HepG2 (cell line): Measurements from ENCODE around the gene ALG14. TPM values are rescaled to one million over a fixed set of nuclear protein-coding genes. Genes with fewer than 3 reads are reported as not detected.

Experiments used
- AGO1 ChIP-seq: fragments of 200-400 bp; formaldehyde crosslinking; IDR thresholded peaks from 2 replicates; pipeline ENCODE4 v1.6.1; 2017; ENCODE audit warnings: mild to moderate bottlenecking, low read depth, low read length, moderate library complexity; ENCODE audit not compliant: poor library complexity, severe bottlenecking
- ELF1 ChIP-seq: sonication (generic); formaldehyde crosslinking; IDR thresholded peaks from 2 replicates; pipeline ENCODE4 v1.4.0; 2020; ENCODE audit warnings: missing genetic modification reagents
- FOXP1 ChIP-seq, 2 experiments: fragments of 450-650 bp in 1 of 2; IDR thresholded peaks; 2 replicates each; pipeline ENCODE4 v1.6.1; 2017 to 2018; ENCODE audit warnings: antibody characterized with exemption in 1 of 2
- LCORL ChIP-seq, 2 experiments: fragments of 450-650 bp in 1 of 2; sonication (generic) in 1 of 2; formaldehyde crosslinking in 1 of 2; IDR thresholded peaks; 2 replicates each; pipeline versions ENCODE4 v1.5.0 to v1.6.1; 2017 to 2020; ENCODE audit warnings: antibody characterized with exemption in 1 of 2, missing genetic modification reagents in 1 of 2
- NFKBIZ ChIP-seq: IDR thresholded peaks from 2 replicates; pipeline ENCODE4 v1.6.1; 2018; ENCODE audit warnings: missing genetic modification reagents, missing compliant biosample characterization
- NRL ChIP-seq: sonication (generic); formaldehyde crosslinking; IDR thresholded peaks from 2 replicates; pipeline ENCODE4 v1.5.0; 2020; ENCODE audit warnings: missing genetic modification reagents, mild to moderate bottlenecking, moderate library complexity, borderline replicate concordance
- PAX8 ChIP-seq: sonication (generic); formaldehyde crosslinking; IDR thresholded peaks from 2 replicates; pipeline ENCODE4 v1.8.0; 2022; ENCODE audit warnings: mild to moderate bottlenecking, missing genetic modification reagents, borderline replicate concordance
- SKI ChIP-seq: fragments of 450-650 bp; IDR thresholded peaks from one replicate; pipeline ENCODE4 v1.6.1; 2018; ENCODE audit warnings: mild to moderate bottlenecking; ENCODE audit not compliant: partially characterized antibody
- TCF7 ChIP-seq: sonication (generic); IDR thresholded peaks from 2 replicates; pipeline ENCODE4 v1.6.1; 2016; ENCODE audit warnings: antibody characterized with exemption, low read depth
- ZNF160 ChIP-seq: sonication (generic); formaldehyde crosslinking; IDR thresholded peaks from 2 replicates; pipeline ENCODE4 v1.8.0; 2022; ENCODE audit warnings: mild to moderate bottlenecking, inconsistent platforms, missing genetic modification reagents
- ZNF264 ChIP-seq: sonication (generic); formaldehyde crosslinking; IDR thresholded peaks from 2 replicates; pipeline ENCODE4 v1.4.0; 2020; ENCODE audit warnings: missing genetic modification reagents
- ZNF296 ChIP-seq: sonication (generic); formaldehyde crosslinking; conservative IDR thresholded peaks from 2 replicates; pipeline ENCODE4 v1.5.0; 2020; ENCODE audit warnings: mild to moderate bottlenecking, missing genetic modification reagents
- ZSCAN29 ChIP-seq: sonication (generic); formaldehyde crosslinking; conservative IDR thresholded peaks from 2 replicates; pipeline ENCODE4 v1.4.0; 2020; ENCODE audit warnings: mild to moderate bottlenecking, missing genetic modification reagents
- polyA plus RNA-seq, 8 experiments: library from polyadenylated mRNA; depleted of rRNA in 3 of 8; stranded (reverse) in 7 of 8; unstranded in 1 of 8; fragments of >200 nt; fragmentation: Illumina TruSeq in 4 of 8; extraction: Trizol in 4 of 8; gene quantifications; 2 replicates each; pipeline versions ENCODE4 v1.2.1 to v1.2.3, GENCODE V29; 2011 to 2016; ENCODE audit warnings: low read depth in 4 of 8, missing spikeins in 1 of 8, mixed read lengths in 1 of 8; ENCODE audit not compliant: insufficient read depth in 1 of 8
- total RNA-seq, 5 experiments: library from RNA; depleted of rRNA; stranded (reverse); fragments of >200 nt; fragmentation: Illumina TruSeq; extraction: Trizol; gene quantifications; 2 replicates each; pipeline ENCODE4 v1.2.3, GENCODE V29; 2016; ENCODE audit warnings: low read depth in 1 of 5
- TF ChIP-seq, protein P1 (sequence below): sonication (generic); formaldehyde crosslinking; IDR thresholded peaks from 2 replicates; pipeline ENCODE4 v1.4.0; 2020; ENCODE audit warnings: missing genetic modification reagents
- TF ChIP-seq, protein P2 (sequence below): IDR thresholded peaks from 2 replicates; pipeline ENCODE4 v1.6.1; 2016; ENCODE audit warnings: missing compliant biosample characterization, missing genetic modification reagents, borderline replicate concordance
- TF ChIP-seq, protein P3 (sequence below): IDR thresholded peaks from 2 replicates; pipeline ENCODE4 v1.6.1; 2016; ENCODE audit warnings: low read depth, missing genetic modification reagents, missing compliant biosample characterization
- TF ChIP-seq, protein P4 (sequence below): sonication (generic); formaldehyde crosslinking; IDR thresholded peaks from 2 replicates; pipeline ENCODE4 v1.8.0; 2022; ENCODE audit warnings: low read depth, missing genetic modification reagents
- TF ChIP-seq, protein P5 (sequence below): sonication (generic); formaldehyde crosslinking; IDR thresholded peaks from 2 replicates; pipeline ENCODE4 v1.4.0; 2020; ENCODE audit warnings: low read depth, mild to moderate bottlenecking, missing genetic modification reagents

Gene ALG14
- total and polyA plus RNA-seq, 2 of the 13 experiments (the other 11 are each of a cell fraction or from before 2014, with no cell fraction given) = 4.5 to 12.7 TPM

DNA sequence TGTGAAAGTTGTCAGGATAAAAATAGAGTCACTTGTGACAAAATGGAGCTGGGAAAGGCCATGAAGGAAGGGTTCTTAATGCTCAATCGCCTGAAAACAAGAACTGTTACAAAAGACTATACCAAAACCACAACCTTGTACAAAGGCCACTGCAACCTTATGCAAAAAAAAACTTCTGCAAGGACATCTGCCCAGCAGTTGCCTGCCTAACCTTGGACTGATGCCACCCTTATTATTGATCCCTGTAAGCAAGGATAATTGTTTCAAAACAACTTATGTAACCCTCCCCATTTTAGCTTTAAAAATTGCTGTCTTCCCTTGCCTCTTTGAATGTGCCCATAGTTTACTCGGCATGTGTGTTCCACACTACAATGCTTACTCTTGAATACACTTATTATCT is 5.7 kb downstream of the ALG14 start (continued):
- TF ChIP-seq LCORL (IDR thresholded peaks at IDR 0.05) (peak; percentile 68; the same call in 1 of the 2 replicates), LCORL (CRISPR knock-in tag; IDR thresholded peaks at IDR 0.05) (peak; percentile 57; the same call in 1 of the 2 replicates), FOXP1 (IDR thresholded peaks at IDR 0.05) (peak; percentile 32; the same call in 1 of the 2 replicates), FOXP1 (CRISPR knock-in tag; IDR thresholded peaks at IDR 0.05) (peak; percentile 96), TCF7 (peak; percentile 17; the same call in 1 of the 2 replicates), ZSCAN29 (no peak), NFKBIZ (CRISPR knock-in tag) (peak; percentile 90), ELF1 (CRISPR knock-in tag) (0 out of 2 replicates have a peak, but pooled peaks have one; percentile 28), PAX8 (no peak), NRL (no peak), SKI (peak; percentile 37), AGO1 (no peak), ZNF264 (CRISPR knock-in tag) (peak; percentile 69; the same call in 1 of the 2 replicates), ZNF296 (CRISPR knock-in tag) (no peak), ZNF160 (CRISPR knock-in tag) (no peak)
- TF ChIP-seq, protein P1, sequence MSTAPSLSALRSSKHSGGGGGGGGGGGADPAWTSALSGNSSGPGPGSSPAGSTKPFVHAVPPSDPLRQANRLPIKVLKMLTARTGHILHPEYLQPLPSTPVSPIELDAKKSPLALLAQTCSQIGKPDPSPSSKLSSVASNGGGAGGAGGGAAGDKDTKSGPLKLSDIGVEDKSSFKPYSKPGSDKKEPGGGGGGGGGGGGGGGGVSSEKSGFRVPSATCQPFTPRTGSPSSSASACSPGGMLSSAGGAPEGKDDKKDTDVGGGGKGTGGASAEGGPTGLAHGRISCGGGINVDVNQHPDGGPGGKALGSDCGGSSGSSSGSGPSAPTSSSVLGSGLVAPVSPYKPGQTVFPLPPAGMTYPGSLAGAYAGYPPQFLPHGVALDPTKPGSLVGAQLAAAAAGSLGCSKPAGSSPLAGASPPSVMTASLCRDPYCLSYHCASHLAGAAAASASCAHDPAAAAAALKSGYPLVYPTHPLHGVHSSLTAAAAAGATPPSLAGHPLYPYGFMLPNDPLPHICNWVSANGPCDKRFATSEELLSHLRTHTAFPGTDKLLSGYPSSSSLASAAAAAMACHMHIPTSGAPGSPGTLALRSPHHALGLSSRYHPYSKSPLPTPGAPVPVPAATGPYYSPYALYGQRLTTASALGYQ = peak; percentile 85
- TF ChIP-seq, protein P2, sequence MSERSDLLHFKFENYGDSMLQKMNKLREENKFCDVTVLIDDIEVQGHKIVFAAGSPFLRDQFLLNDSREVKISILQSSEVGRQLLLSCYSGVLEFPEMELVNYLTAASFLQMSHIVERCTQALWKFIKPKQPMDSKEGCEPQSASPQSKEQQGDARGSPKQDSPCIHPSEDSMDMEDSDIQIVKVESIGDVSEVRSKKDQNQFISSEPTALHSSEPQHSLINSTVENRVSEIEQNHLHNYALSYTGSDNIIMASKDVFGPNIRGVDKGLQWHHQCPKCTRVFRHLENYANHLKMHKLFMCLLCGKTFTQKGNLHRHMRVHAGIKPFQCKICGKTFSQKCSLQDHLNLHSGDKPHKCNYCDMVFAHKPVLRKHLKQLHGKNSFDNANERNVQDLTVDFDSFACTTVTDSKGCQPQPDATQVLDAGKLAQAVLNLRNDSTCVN (CRISPR knock-in tag) = no peak
- TF ChIP-seq, protein P3, sequence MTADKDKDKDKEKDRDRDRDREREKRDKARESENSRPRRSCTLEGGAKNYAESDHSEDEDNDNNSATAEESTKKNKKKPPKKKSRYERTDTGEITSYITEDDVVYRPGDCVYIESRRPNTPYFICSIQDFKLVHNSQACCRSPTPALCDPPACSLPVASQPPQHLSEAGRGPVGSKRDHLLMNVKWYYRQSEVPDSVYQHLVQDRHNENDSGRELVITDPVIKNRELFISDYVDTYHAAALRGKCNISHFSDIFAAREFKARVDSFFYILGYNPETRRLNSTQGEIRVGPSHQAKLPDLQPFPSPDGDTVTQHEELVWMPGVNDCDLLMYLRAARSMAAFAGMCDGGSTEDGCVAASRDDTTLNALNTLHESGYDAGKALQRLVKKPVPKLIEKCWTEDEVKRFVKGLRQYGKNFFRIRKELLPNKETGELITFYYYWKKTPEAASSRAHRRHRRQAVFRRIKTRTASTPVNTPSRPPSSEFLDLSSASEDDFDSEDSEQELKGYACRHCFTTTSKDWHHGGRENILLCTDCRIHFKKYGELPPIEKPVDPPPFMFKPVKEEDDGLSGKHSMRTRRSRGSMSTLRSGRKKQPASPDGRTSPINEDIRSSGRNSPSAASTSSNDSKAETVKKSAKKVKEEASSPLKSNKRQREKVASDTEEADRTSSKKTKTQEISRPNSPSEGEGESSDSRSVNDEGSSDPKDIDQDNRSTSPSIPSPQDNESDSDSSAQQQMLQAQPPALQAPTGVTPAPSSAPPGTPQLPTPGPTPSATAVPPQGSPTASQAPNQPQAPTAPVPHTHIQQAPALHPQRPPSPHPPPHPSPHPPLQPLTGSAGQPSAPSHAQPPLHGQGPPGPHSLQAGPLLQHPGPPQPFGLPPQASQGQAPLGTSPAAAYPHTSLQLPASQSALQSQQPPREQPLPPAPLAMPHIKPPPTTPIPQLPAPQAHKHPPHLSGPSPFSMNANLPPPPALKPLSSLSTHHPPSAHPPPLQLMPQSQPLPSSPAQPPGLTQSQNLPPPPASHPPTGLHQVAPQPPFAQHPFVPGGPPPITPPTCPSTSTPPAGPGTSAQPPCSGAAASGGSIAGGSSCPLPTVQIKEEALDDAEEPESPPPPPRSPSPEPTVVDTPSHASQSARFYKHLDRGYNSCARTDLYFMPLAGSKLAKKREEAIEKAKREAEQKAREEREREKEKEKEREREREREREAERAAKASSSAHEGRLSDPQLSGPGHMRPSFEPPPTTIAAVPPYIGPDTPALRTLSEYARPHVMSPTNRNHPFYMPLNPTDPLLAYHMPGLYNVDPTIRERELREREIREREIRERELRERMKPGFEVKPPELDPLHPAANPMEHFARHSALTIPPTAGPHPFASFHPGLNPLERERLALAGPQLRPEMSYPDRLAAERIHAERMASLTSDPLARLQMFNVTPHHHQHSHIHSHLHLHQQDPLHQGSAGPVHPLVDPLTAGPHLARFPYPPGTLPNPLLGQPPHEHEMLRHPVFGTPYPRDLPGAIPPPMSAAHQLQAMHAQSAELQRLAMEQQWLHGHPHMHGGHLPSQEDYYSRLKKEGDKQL (CRISPR knock-in tag) = 0 out of 2 replicates have a peak, but pooled peaks have one; percentile 40
- TF ChIP-seq, protein P4, sequence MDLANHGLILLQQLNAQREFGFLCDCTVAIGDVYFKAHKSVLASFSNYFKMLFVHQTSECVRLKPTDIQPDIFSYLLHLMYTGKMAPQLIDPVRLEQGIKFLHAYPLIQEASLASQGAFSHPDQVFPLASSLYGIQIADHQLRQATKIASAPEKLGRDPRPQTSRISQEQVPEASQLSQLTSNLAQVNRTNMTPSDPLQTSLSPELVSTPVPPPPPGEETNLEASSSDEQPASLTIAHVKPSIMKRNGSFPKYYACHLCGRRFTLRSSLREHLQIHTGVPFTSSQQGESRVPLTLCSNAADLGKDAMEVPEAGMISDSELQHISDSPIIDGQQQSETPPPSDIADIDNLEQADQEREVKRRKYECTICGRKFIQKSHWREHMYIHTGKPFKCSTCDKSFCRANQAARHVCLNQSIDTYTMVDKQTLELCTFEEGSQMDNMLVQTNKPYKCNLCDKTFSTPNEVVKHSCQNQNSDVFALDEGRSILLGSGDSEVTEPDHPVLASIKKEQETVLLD (CRISPR knock-in tag) = no peak
- TF ChIP-seq, protein P5, sequence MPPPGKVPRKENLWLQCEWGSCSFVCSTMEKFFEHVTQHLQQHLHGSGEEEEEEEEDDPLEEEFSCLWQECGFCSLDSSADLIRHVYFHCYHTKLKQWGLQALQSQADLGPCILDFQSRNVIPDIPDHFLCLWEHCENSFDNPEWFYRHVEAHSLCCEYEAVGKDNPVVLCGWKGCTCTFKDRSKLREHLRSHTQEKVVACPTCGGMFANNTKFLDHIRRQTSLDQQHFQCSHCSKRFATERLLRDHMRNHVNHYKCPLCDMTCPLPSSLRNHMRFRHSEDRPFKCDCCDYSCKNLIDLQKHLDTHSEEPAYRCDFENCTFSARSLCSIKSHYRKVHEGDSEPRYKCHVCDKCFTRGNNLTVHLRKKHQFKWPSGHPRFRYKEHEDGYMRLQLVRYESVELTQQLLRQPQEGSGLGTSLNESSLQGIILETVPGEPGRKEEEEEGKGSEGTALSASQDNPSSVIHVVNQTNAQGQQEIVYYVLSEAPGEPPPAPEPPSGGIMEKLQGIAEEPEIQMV (CRISPR knock-in tag) = no peak
